Erythroblast (primary cell): Measurements from ENCODE around the gene OAF.

ENCODE experiments used
- GATA1 ChIP-seq: IDR thresholded peaks from 2 replicates; pipeline ENCODE4 v1.6.1; 2011; ENCODE audit warnings: low read depth, mild to moderate bottlenecking, control low read depth, low read length, moderate library complexity
- POLR2A ChIP-seq: IDR thresholded peaks from 2 replicates; pipeline ENCODE4 v1.6.1; 2011; ENCODE audit warnings: mild to moderate bottlenecking, low read length

GRCh38 chr11:120210626-120211521 lies at the start of gene OAF:
- TF ChIP-seq POLR2A (no peak), GATA1 (no peak)
